HepG2 (cell line): ENCODE measurements around the gene NOTO. TPM values are rescaled to one million over a fixed set of nuclear protein-coding genes. Genes with fewer than 3 reads are reported as not detected.

ENCODE experiments used
- ASH2L ChIP-seq: fragments of 300-600, 200-600 bp; sonication (generic); IDR thresholded peaks from 2 replicates; pipeline ENCODE4 v1.7.0; 2017; ENCODE audit warnings: low read depth, mild to moderate bottlenecking, moderate library complexity, mixed read lengths, low read length; ENCODE audit not compliant: insufficient read length
- ATF3 ChIP-seq: sonication (generic); formaldehyde crosslinking; IDR thresholded peaks from 2 replicates; pipeline ENCODE4 v1.4.0; 2020; ENCODE audit warnings: missing genetic modification reagents
- ATF4 ChIP-seq, 2 experiments: fragments of 450-650 bp in 1 of 2; sonication (generic) in 1 of 2; formaldehyde crosslinking; IDR thresholded peaks; 2 replicates each; pipeline versions ENCODE4 v1.5.0 to v1.8.0; 2020 to 2022; ENCODE audit warnings: mild to moderate bottlenecking in 1 of 2, missing genetic modification reagents in 1 of 2
- CBX2 ChIP-seq, 2 experiments: fragments of 200-600 bp in 1 of 2; sonication (generic); formaldehyde crosslinking in 1 of 2; IDR thresholded peaks; 2 replicates each; pipeline versions ENCODE4 v1.7.0 to v1.8.1; 2018 to 2022; ENCODE audit warnings: low read depth in 2 of 2, low read length in 1 of 2, mild to moderate bottlenecking in 1 of 2, missing genetic modification reagents in 1 of 2
- EHMT2 ChIP-seq: fragments of 200-600 bp; sonication (generic); IDR thresholded peaks from 2 replicates; pipeline ENCODE4 v1.7.0; 2017; ENCODE audit warnings: antibody characterized with exemption, low read depth, low read length, borderline replicate concordance
- FLYWCH1 ChIP-seq: sonication (generic); formaldehyde crosslinking; IDR thresholded peaks from 2 replicates; pipeline ENCODE4 v1.8.1; 2023; ENCODE audit warnings: mild to moderate bottlenecking, missing genetic modification reagents
- GATAD2A ChIP-seq: IDR thresholded peaks from 2 replicates; pipeline ENCODE4 v1.6.1; 2016
- ISL2 ChIP-seq: sonication (generic); formaldehyde crosslinking; IDR thresholded peaks from 2 replicates; pipeline ENCODE4 v1.5.0; 2020; ENCODE audit warnings: missing genetic modification reagents
- MAF1 ChIP-seq: sonication (generic); formaldehyde crosslinking; IDR thresholded peaks from 2 replicates; pipeline ENCODE4 v1.5.0; 2020; ENCODE audit warnings: missing genetic modification reagents, borderline replicate concordance
- PHF21A ChIP-seq: sonication (generic); formaldehyde crosslinking; IDR thresholded peaks from 2 replicates; pipeline ENCODE4 v1.5.0; 2020; ENCODE audit warnings: mild to moderate bottlenecking, missing genetic modification reagents
- SUZ12 ChIP-seq: fragments of 150-350 bp; IDR thresholded peaks from 2 replicates; pipeline ENCODE4 v1.6.1; 2014; ENCODE audit warnings: low read depth, low read length
- THAP11 ChIP-seq: IDR thresholded peaks from 2 replicates; pipeline ENCODE4 v1.6.1; 2016; ENCODE audit warnings: missing biosample characterization, missing genetic modification reagents
- THAP7 ChIP-seq: sonication (generic); formaldehyde crosslinking; IDR thresholded peaks from 2 replicates; pipeline ENCODE4 v1.8.1; 2023; ENCODE audit warnings: mild to moderate bottlenecking, missing genetic modification reagents
- TOPORS ChIP-seq: sonication (generic); formaldehyde crosslinking; IDR thresholded peaks from 2 replicates; pipeline ENCODE4 v1.8.0; 2023; ENCODE audit warnings: mild to moderate bottlenecking, missing genetic modification reagents
- UBTF ChIP-seq: sonication (generic); formaldehyde crosslinking; IDR thresholded peaks from 2 replicates; pipeline ENCODE4 v1.4.0; 2020; ENCODE audit warnings: mild to moderate bottlenecking, missing genetic modification reagents
- YY1 ChIP-seq: IDR thresholded peaks from 2 replicates; pipeline ENCODE4 v1.6.1; 2011; ENCODE audit warnings: low read length, low read depth, moderate library complexity, mild to moderate bottlenecking; ENCODE audit not compliant: insufficient read depth, insufficient replicate concordance
- ZNF343 ChIP-seq: sonication (generic); formaldehyde crosslinking; IDR thresholded peaks from 2 replicates; pipeline ENCODE4 v1.4.0; 2020; ENCODE audit warnings: mild to moderate bottlenecking, missing genetic modification reagents
- ZNF432 ChIP-seq: sonication (generic); formaldehyde crosslinking; IDR thresholded peaks from 2 replicates; pipeline ENCODE4 v1.5.0; 2020; ENCODE audit warnings: missing genetic modification reagents, mild to moderate bottlenecking, borderline replicate concordance
- ZNF460 ChIP-seq: sonication (generic); formaldehyde crosslinking; IDR thresholded peaks from 2 replicates; pipeline ENCODE4 v1.5.1; 2020; ENCODE audit warnings: missing genetic modification reagents, mild to moderate bottlenecking, borderline replicate concordance
- ZNF652 ChIP-seq: IDR thresholded peaks from 2 replicates; pipeline ENCODE4 v1.6.1; 2016; ENCODE audit warnings: low read depth, borderline replicate concordance
- ZNF7 ChIP-seq: IDR thresholded peaks from 2 replicates; pipeline ENCODE4 v1.6.1; 2016; ENCODE audit warnings: missing biosample characterization, missing genetic modification reagents
- ZNF770 ChIP-seq: sonication (generic); formaldehyde crosslinking; IDR thresholded peaks from 2 replicates; pipeline ENCODE4 v1.5.0; 2020; ENCODE audit warnings: mild to moderate bottlenecking, missing genetic modification reagents
- ZNF772 ChIP-seq: sonication (generic); formaldehyde crosslinking; IDR thresholded peaks from 2 replicates; pipeline ENCODE4 v1.5.0; 2020; ENCODE audit warnings: mild to moderate bottlenecking, missing genetic modification reagents
- ZNF792 ChIP-seq: IDR thresholded peaks from 2 replicates; pipeline ENCODE4 v1.6.1; 2016
- polyA plus RNA-seq, 8 experiments: library from polyadenylated mRNA; depleted of rRNA in 3 of 8; stranded (reverse) in 7 of 8; unstranded in 1 of 8; fragments of >200 nt; fragmentation: Illumina TruSeq in 4 of 8; extraction: Trizol in 4 of 8; gene quantifications; 2 replicates each; pipeline versions ENCODE4 v1.2.1 to v1.2.3, GENCODE V29; 2011 to 2016; ENCODE audit warnings: low read depth in 4 of 8, missing spikeins in 1 of 8, mixed read lengths in 1 of 8; ENCODE audit not compliant: insufficient read depth in 1 of 8
- total RNA-seq, 5 experiments: library from RNA; depleted of rRNA; stranded (reverse); fragments of >200 nt; fragmentation: Illumina TruSeq; extraction: Trizol; gene quantifications; 2 replicates each; pipeline ENCODE4 v1.2.3, GENCODE V29; 2016; ENCODE audit warnings: low read depth in 1 of 5

NOTO gene
- total and polyA plus RNA-seq, 2 of the 13 experiments (the other 11 are each of a cell fraction or from before 2014, with no cell fraction given), result not detected

GRCh38 chr2:73233154-73233931, 31.0 kb downstream of the NOTO start, which contains the start of gene PRADC1 (continued):
- no peak for TF ChIP-seq FLYWCH1 (CRISPR knock-in tag)
- TF ChIP-seq THAP7 (CRISPR knock-in tag), result peak; percentile 16; the same call in 1 of the 2 replicates
- TF ChIP-seq UBTF (CRISPR knock-in tag), result peak; percentile 28; the same call in 1 of the 2 replicates
- TF ChIP-seq ZNF432 (CRISPR knock-in tag), result no peak
- no peak for TF ChIP-seq ZNF7 (CRISPR knock-in tag)
- TF ChIP-seq ISL2 (CRISPR knock-in tag), result 0 out of 2 replicates have a peak, but pooled peaks have one; percentile 42
- TF ChIP-seq SUZ12, result no peak
- TF ChIP-seq ZNF460 (CRISPR knock-in tag), result no peak
- no peak for TF ChIP-seq ATF3
- peak; percentile 38 for TF ChIP-seq YY1
- TF ChIP-seq CBX2 (IDR thresholded peaks at IDR 0.05; ENCODE audit: low read depth, low read length), result no peak; the same call in 1 of the 2 replicates
- TF ChIP-seq CBX2 (CRISPR knock-in tag; IDR thresholded peaks at IDR 0.05; ENCODE audit: low read depth), result no peak
- peak; percentile 47 for TF ChIP-seq ZNF770 (CRISPR knock-in tag)
- no peak; the same call in none of the 2 replicates for TF ChIP-seq ZNF343
- TF ChIP-seq ZNF772 (CRISPR knock-in tag), result peak; percentile 96
- peak; percentile 10 for TF ChIP-seq ASH2L
- TF ChIP-seq ATF4 (CRISPR knock-in tag; IDR thresholded peaks at IDR 0.05), result peak in 1 of 2 experiments; percentile 71; a peak in 2 of 4 replicates
- TF ChIP-seq PHF21A (CRISPR knock-in tag), result peak; percentile 73
- peak; percentile 24; the same call in 1 of the 2 replicates for TF ChIP-seq MAF1 (CRISPR knock-in tag)
- peak; percentile 86 for TF ChIP-seq THAP11 (CRISPR knock-in tag)
- TF ChIP-seq GATAD2A (CRISPR knock-in tag), result peak; percentile 72
- TF ChIP-seq ZNF792 (CRISPR knock-in tag), result peak; percentile 80
- TF ChIP-seq TOPORS (CRISPR knock-in tag), result peak; percentile 42; the same call in 1 of the 2 replicates
- no peak for TF ChIP-seq EHMT2
- TF ChIP-seq ZNF652 (CRISPR knock-in tag), result peak; percentile 100
